MCF 10A (cell line): Measurements from ENCODE around the gene ULK2. TPM values are rescaled to one million over a fixed set of nuclear protein-coding genes. Genes with fewer than 3 reads are reported as not detected.

Experiments used
- BruUV-seq: library from RNA; stranded (reverse); fragments of 400-500 nt; replicated peaks from 2 replicates; lab custom pipeline; 2021; lab: Mats Ljungman, UMichigan
- CTCF ChIA-PET: fragments of 300-600 bp; sonication (Branson Sonifier 250); formaldehyde crosslinking; extraction: SDS; loops from one replicate; lab custom pipeline; 2021; ENCODE audit warnings: antibody characterized with exemption, inconsistent platforms; lab: Yijun Ruan, JAX
- POLR2A ChIA-PET: fragments of 300-600, 350-650 bp; sonication (Branson Sonifier 250); formaldehyde crosslinking; extraction: SDS; loops from one replicate; lab custom pipeline; 2020; ENCODE audit warnings: antibody characterized with exemption, inconsistent platforms; lab: Yijun Ruan, JAX
- DNase-seq: peaks from one replicate; pipeline ENCODE4 v3.0.0-alpha.2; 2018; ENCODE audit not compliant: unreplicated experiment
- H3K27ac Mint-ChIP-seq: one replicate; pipeline ENCODE4 v1.8.0; 2022; ENCODE audit warnings: mild to moderate bottlenecking, low read depth, mixed read lengths; ENCODE audit not compliant: unreplicated experiment
- H3K27me3 Mint-ChIP-seq: one replicate; pipeline ENCODE4 v1.8.0; 2022; ENCODE audit warnings: mixed read lengths; ENCODE audit not compliant: insufficient read depth, unreplicated experiment
- H3K36me3 Mint-ChIP-seq: one replicate; pipeline ENCODE4 v1.8.0; 2022; ENCODE audit warnings: mild to moderate bottlenecking, moderate library complexity, mixed read lengths; ENCODE audit not compliant: insufficient read depth, unreplicated experiment
- H3K4me1 Mint-ChIP-seq: one replicate; pipeline ENCODE4 v1.8.0; 2022; ENCODE audit warnings: mixed read lengths; ENCODE audit not compliant: insufficient read depth, unreplicated experiment
- H3K4me3 Mint-ChIP-seq: one replicate; pipeline ENCODE4 v1.8.0; 2022; ENCODE audit warnings: mild to moderate bottlenecking, moderate library complexity, mixed read lengths; ENCODE audit not compliant: unreplicated experiment
- H3K9me3 Mint-ChIP-seq: one replicate; pipeline ENCODE4 v1.8.0; 2022; ENCODE audit warnings: mixed read lengths; ENCODE audit not compliant: unreplicated experiment
- intact Hi-C: fragments of 100-400 bp; cut with micrococcal nuclease; formaldehyde crosslinking; loops from 2 replicates; pipeline ENCODE4 v1.14.1; 2022
- total RNA-seq: library from RNA; stranded (reverse); gene quantifications from 2 replicates; pipeline ENCODE4 v1.2.3, GENCODE V29; 2022
- TF ChIP-seq, protein P1 (sequence below): fragments of 200-600 bp; IDR thresholded peaks from one replicate; pipeline ENCODE4 v1.8.0; 2022; ENCODE audit warnings: antibody characterized with exemption, mild to moderate bottlenecking; ENCODE audit not compliant: unreplicated experiment

ULK2 gene
- total RNA-seq, 1 experiment from 2014 or later, result 7.9 TPM

DNA sequence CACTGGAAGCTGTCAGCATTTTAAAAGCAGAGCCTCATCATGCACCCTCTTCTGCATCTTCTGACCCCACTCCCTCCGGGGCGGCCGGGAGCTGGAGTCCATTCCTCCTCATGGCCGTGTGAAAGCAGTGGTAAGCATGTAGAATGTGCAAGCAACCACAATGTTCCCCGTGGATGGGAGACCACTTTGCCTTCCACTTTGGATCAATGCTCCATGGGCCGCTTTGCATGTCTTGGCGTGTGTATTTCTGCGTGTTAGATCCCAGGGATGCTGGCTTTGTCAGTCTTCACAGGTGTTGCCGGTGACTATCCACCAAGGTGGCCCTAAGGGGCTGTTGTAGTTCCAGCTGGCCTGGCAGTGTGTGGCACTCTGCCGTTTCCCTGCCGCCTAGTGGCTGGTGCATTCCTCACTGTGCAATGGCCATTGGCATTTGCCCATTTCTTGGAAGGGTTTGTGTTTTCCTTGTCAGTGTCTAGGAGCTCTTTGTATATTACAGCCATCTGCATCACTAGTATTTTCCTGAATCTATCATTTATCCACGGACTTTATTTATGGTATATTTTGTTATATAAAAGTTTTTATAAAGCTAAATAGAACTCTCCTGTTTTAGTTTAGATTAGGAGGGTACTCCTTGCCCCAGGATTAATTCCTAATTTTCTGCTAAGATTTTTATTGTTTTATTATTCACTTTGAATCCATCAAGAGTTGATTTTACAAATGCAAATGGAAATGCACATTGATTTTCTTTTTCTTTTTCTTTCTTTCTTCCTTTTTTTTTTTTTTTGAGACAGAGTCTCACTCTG, 113.9 kb downstream of the ULK2 start:
- POLR2A ChIA-PET, result interaction anchor here (0.6 to 13.0 kb wide), 25 partner anchors 8 to 375 kb away, joined by 3 to 311 read pairs (median 4); partner anchors contain the start of genes ALDH3A2, MAPK7 and SLC47A2
- intact Hi-C loops, result loop anchor here (1.0 to 5.0 kb wide), 4 partner anchors 27 to 377 kb away; partner anchors contain the start of gene MAPK7
- peak overlapping the region; percentile 79 for H3K27ac Mint-ChIP-seq

DNA sequence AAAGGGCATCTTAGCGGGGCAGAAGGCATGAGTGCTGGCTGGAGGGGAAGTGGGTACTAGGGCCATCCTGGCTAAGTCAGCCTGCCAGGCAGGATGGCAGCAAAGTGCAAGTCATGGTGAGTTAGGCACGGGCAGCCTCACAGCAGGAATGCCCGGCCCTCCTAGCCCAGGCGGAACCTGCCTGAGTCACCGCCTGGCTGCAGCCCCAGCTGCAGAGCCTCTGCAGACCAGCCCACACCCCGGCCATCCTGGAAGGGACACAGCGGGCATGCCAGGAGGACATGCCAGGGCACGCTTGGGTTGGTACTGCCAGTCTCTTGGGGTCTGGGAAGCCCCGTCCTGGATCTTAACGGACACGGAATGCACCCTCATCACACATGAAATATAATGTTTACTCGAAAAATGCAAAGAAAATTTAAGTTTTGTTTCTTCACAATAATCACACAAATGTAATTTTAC, 114.7 kb downstream of the ULK2 start:
- no peaks in the 10 kb centered on the region for H3K9me3 Mint-ChIP-seq
- TF ChIP-seq, protein P1, sequence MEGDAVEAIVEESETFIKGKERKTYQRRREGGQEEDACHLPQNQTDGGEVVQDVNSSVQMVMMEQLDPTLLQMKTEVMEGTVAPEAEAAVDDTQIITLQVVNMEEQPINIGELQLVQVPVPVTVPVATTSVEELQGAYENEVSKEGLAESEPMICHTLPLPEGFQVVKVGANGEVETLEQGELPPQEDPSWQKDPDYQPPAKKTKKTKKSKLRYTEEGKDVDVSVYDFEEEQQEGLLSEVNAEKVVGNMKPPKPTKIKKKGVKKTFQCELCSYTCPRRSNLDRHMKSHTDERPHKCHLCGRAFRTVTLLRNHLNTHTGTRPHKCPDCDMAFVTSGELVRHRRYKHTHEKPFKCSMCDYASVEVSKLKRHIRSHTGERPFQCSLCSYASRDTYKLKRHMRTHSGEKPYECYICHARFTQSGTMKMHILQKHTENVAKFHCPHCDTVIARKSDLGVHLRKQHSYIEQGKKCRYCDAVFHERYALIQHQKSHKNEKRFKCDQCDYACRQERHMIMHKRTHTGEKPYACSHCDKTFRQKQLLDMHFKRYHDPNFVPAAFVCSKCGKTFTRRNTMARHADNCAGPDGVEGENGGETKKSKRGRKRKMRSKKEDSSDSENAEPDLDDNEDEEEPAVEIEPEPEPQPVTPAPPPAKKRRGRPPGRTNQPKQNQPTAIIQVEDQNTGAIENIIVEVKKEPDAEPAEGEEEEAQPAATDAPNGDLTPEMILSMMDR, result no peak
- H3K4me1 Mint-ChIP-seq, result peaks cover 55% of the 10 kb centered on the region
- H3K36me3 Mint-ChIP-seq, result no peaks in the 10 kb centered on the region
- no TSS peak for BruUV-seq
- peak overlapping the region; percentile 9 for H3K4me3 Mint-ChIP-seq
- H3K27me3 Mint-ChIP-seq, result no peaks in the 10 kb centered on the region
- POLR2A ChIA-PET, result interaction anchor here (0.6 to 13.0 kb wide), 23 partner anchors 10 to 378 kb away, joined by 3 to 311 read pairs (median 4); partner anchors contain the start of genes ALDH3A2 and SLC47A2
- peak; percentile 97 for DNase-seq
- peak overlapping the region; percentile 79 for H3K27ac Mint-ChIP-seq
- intact Hi-C loops, result loop anchor here (1.0 to 5.0 kb wide), 4 partner anchors 26 to 376 kb away; partner anchors contain the start of gene MAPK7
- CTCF ChIA-PET, result interaction anchor here (0.7 to 6.1 kb wide), 25 partner anchors 8 to 421 kb away, joined by 3 to 46 read pairs (median 6); partner anchors contain the start of genes ALDH3A2 and B9D1

More for the DNA sequence above, 113.9 kb downstream of the ULK2 start:
- Mint-ChIP-seq H3K4me3 (peak overlapping the region; percentile 9), H3K27me3 (no peaks in the 10 kb centered on the region), H3K9me3 (no peaks in the 10 kb centered on the region), H3K36me3 (no peaks in the 10 kb centered on the region), H3K4me1 (peaks cover 48% of the 10 kb centered on the region)
- BruUV-seq, result no TSS peak
- peak; percentile 85 for DNase-seq
- TF ChIP-seq, protein P1, result peak; percentile 79
- CTCF ChIA-PET, result interaction anchor here (0.5 to 6.1 kb wide), 31 partner anchors 9 to 420 kb away, joined by 3 to 46 read pairs (median 5); partner anchors contain the start of genes ALDH3A2 and B9D1

DNA sequence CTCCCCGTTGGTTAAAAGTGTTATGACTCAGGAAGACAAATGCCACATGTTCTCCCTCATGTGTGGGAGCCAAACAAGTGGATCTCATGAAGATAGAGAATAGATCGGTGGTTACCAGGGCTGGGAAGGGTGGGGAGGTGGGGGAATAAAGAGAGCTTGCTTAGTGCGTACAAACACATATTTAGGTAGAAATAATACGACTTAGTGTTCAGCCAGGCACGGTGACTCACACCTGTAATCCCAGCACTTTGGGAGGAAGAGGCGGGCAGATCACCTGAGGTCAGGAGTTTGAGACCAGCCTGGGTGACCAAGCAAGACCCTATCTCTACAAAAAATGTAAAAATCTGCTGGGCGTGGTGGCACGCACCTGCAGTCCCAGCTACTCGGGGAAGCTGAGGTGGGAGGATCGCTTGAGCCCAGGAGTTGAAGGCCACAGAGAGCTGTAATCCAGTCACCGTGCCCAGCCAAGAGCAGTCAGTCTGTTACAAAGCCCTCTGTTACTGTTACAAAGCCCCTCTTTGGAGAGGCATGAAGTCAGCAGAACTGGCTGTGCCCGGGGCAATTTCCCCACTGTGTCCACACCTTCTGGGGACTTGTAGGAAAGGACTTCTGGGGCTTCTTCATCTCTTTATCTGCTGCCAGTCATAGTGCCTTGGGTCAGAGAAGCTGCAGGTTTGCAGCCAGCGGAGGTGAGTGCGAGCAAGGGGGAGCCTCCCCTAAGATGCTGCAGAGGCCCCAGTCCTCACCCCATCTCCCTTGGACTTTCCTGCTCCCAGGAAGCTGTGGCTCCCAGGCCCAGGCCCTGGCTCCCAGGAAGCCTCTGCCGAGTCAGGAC, 115.3 kb downstream of the ULK2 start:
- CTCF ChIA-PET, result interaction anchor here (0.6 to 6.1 kb wide), 19 partner anchors 7 to 478 kb away, joined by 3 to 46 read pairs (median 8); partner anchors contain the start of genes ALDH3A2 and B9D1
- peaks cover 62% of the 10 kb centered on the region for H3K4me1 Mint-ChIP-seq
- H3K27me3 Mint-ChIP-seq, result no peaks in the 10 kb centered on the region
- TF ChIP-seq, protein P1, result no peak
- H3K4me3 Mint-ChIP-seq, result peak overlapping the region; percentile 9
- DNase-seq, result peak; percentile 81
- peak overlapping the region; percentile 79 for H3K27ac Mint-ChIP-seq
- BruUV-seq, result TSS peak; percentile 78
- intact Hi-C loops, result loop anchor here (1.0 to 5.0 kb wide), 4 partner anchors 25 to 375 kb away; partner anchors contain the start of gene MAPK7
- no peaks in the 10 kb centered on the region for H3K36me3 Mint-ChIP-seq
- POLR2A ChIA-PET, result interaction anchor here (0.8 to 13.0 kb wide), 23 partner anchors 10 to 1909 kb away, joined by 3 to 311 read pairs (median 5); partner anchors contain the start of genes ALDH3A2, MAPK7 and SLC47A2
- no peaks in the 10 kb centered on the region for H3K9me3 Mint-ChIP-seq
